Skeletal muscle satellite cell (primary cell): ENCODE results near the gene RPL6.
"Not testable (repeated sequence)": the region's sequence is repeated elsewhere in the genome, so short reads cannot be mapped to it uniquely, and the experiment has no call there.

Source experiments
- H3K27me3 ChIP-seq: 2 replicates; pipeline ENCODE4 v1.7.0; 2013; ENCODE audit warnings: low read length; ENCODE audit not compliant: control insufficient read depth, insufficient read depth
- H3K36me3 ChIP-seq: 2 replicates; pipeline ENCODE4 v1.7.0; 2013; ENCODE audit warnings: mild to moderate bottlenecking, control low read depth, low read length; ENCODE audit not compliant: insufficient read depth
- H3K4me1 ChIP-seq: 2 replicates; pipeline ENCODE4 v1.7.0; 2013; ENCODE audit warnings: low read length; ENCODE audit not compliant: control insufficient read depth, insufficient read depth
- H3K4me2 ChIP-seq: 2 replicates; pipeline ENCODE4 v1.7.0; 2013; ENCODE audit warnings: mild to moderate bottlenecking, low read length
- H3K4me3 ChIP-seq: 2 replicates; pipeline ENCODE4 v1.7.0; 2013; ENCODE audit warnings: low read length
- H3K9ac ChIP-seq: 2 replicates; pipeline ENCODE4 v1.7.0; 2013; ENCODE audit warnings: mild to moderate bottlenecking, low read depth, low read length, moderate library complexity
- H3K9me3 ChIP-seq: replicated peaks from 2 replicates; pipeline ENCODE4 v1.7.0; 2013; ENCODE audit warnings: mild to moderate bottlenecking, control low read depth, low read length

Gene RPL6

GRCh38 chr12:112401054-112401453 is 8.4 kb downstream of the RPL6 start:
- no peak overlapping the region for H3K9ac ChIP-seq
- no peaks in the 10 kb centered on the region for H3K9me3 ChIP-seq
- H3K36me3 ChIP-seq, result peaks cover 24% of the 10 kb centered on the region
- no peak overlapping the region for H3K4me2 ChIP-seq
- no peaks in the 10 kb centered on the region for H3K27me3 ChIP-seq
- H3K4me3 ChIP-seq, result no peak overlapping the region
- H3K4me1 ChIP-seq, result no peaks in the 10 kb centered on the region

DNA sequence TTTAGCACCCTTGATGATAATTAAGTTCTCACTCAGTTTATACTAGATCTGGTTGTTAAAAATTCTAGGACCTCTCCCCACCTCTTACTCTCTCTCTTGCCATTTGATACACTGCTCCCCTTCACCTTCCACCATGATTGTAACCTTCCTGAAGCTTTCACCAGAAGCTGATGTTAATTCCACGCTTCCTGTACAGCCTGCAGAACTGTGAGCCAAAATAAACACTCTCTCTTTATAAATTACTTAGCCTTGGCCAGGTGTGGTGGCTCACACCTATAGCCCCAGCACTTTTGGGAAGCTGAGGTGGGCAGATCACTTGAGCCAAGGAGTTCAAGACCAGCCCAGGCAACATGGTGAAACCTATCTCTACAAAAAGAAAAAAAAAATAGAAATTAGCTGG is 16.1 kb downstream of the RPL6 start:
- Histone ChIP-seq H3K27me3 (peaks cover 9% of the 10 kb centered on the region), H3K4me3 (no peak overlapping the region), H3K36me3 (no peaks in the 10 kb centered on the region), H3K9me3 (no peaks in the 10 kb centered on the region), H3K9ac (no peak overlapping the region), H3K4me1 (no peaks in the 10 kb centered on the region), H3K4me2 (no peak overlapping the region)

- H3K9me3 ChIP-seq, H3K36me3 ChIP-seq, H3K4me3 ChIP-seq, H3K9ac ChIP-seq, H3K4me1 ChIP-seq, H3K4me2 ChIP-seq: not testable (repeated sequence)
- peaks cover 12% of the 10 kb centered on the region for H3K27me3 ChIP-seq
These were observed 19.3 kb downstream of the RPL6 start for GRCh38 chr12:112389922-112390654.

DNA sequence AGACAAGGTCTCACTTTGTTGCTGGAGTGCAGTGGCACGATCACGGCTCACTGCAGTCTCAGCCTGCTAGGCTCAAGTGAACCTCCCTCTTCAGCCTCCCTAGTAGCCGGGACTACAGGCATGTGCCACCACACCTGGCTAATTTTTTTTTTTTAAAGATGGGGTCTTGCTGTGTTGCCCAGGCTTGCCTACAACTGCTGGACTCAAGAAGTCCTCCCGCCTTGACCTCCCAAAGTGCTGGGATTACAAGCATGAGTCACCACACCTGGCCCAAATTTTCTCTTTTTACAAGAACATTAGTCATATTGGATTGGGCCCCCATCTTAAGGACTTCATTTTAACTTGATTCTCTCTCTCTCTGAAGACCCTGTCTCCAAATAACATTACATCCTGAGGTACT is 20.2 kb downstream of the RPL6 start:
- Histone ChIP-seq H3K4me3 (no peak overlapping the region), H3K36me3 (no peaks in the 10 kb centered on the region), H3K9ac (no peak overlapping the region), H3K27me3 (peaks cover 12% of the 10 kb centered on the region), H3K9me3 (no peaks in the 10 kb centered on the region), H3K4me1 (no peaks in the 10 kb centered on the region), H3K4me2 (no peak overlapping the region)

DNA sequence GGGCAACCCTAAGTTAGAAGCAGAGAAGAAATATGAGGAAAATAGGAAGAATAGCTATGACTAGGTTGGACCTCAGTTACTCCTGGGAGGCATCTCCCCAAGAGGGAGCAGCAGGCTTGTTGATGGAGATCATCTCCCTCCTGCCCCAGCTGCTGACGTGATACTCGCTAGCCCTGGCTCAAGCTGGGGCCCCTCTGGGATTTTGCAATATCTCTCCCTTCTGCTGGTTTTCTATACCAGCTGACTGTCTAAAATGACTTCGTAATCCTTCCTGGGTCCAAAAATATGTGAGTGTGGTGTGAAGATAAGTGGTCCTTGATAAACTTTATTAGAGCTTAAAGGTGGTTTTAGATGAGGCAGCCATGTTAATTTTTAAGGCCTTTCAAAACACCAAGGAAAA is 22.7 kb downstream of the RPL6 start:
- Histone ChIP-seq H3K4me3 (no peak overlapping the region), H3K27me3 (peaks cover 7% of the 10 kb centered on the region), H3K36me3 (no peaks in the 10 kb centered on the region), H3K4me2 (no peak overlapping the region), H3K9me3 (no peaks in the 10 kb centered on the region), H3K9ac (peak overlapping the region; percentile 42), H3K4me1 (no peaks in the 10 kb centered on the region)

- Histone ChIP-seq H3K4me2 (peak overlapping the region; percentile 95), H3K9ac (peak overlapping the region; percentile 88), H3K36me3 (no peaks in the 10 kb centered on the region), H3K9me3 (no peaks in the 10 kb centered on the region), H3K4me1 (peaks cover 8% of the 10 kb centered on the region), H3K4me3 (peak overlapping the region; percentile 93), H3K27me3 (no peaks in the 10 kb centered on the region)
These were observed 26.5 kb downstream of the RPL6 start for GRCh38 chr12:112382866-112383265.

GRCh38 chr12:112381883-112382796 is 27.3 kb downstream of the RPL6 start, which contains the start of gene HECTD4:
Gene HECTD4 (minus strand): TSS chr12:112382431. CDS start chr12:112382128, 303 bp downstream.
- no peaks in the 10 kb centered on the region for H3K9me3 ChIP-seq
- peak within 1 kb of the TSS; percentile 88 for H3K9ac ChIP-seq
- H3K36me3 ChIP-seq, result no peaks in the 10 kb centered on the region
- peak within 1 kb of the TSS; percentile 95 for H3K4me2 ChIP-seq
- peak within 1 kb of the TSS; percentile 93 for H3K4me3 ChIP-seq
- H3K4me1 ChIP-seq, result peaks cover 8% of the 10 kb centered on the region
- H3K27me3 ChIP-seq, result no peaks in the 10 kb centered on the region

DNA sequence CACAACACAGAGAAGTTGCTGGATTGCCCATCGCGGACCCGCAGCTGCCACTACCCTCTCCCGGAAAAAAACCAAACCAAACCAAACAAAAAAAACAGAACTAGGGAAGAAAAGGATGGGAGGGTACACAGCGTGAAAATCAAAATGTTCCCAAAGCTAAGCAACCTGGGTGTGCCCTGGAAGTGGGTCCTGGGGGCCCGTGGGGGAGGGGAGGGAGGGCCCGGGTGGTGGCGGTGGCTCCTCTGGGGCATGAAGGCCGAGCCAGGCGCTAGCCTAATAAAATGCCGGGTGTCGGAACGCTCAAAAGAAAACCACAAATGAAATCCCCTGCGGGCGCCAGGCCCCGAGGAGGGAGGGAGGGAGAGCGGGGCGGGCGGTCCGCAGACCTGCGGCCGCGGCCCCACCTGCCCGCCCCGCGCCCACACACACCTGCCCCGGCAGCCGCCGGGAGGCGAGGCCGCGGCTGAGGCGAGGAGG is 28.0 kb downstream of the RPL6 start:
- peaks cover 8% of the 10 kb centered on the region for H3K4me1 ChIP-seq
- peak overlapping the region; percentile 88 for H3K9ac ChIP-seq
- H3K9me3 ChIP-seq, result no peaks in the 10 kb centered on the region
- peak overlapping the region; percentile 85 for H3K4me2 ChIP-seq
- peak overlapping the region; percentile 93 for H3K4me3 ChIP-seq
- H3K27me3 ChIP-seq, result no peaks in the 10 kb centered on the region
- no peaks in the 10 kb centered on the region for H3K36me3 ChIP-seq

GRCh38 chr12:112380663-112381405 is 28.6 kb downstream of the RPL6 start:
- Histone ChIP-seq H3K4me3 (peak overlapping the region; percentile 93), H3K9ac (peak overlapping the region; percentile 88), H3K9me3 (no peaks in the 10 kb centered on the region), H3K4me1 (peaks cover 8% of the 10 kb centered on the region), H3K27me3 (no peaks in the 10 kb centered on the region), H3K36me3 (no peaks in the 10 kb centered on the region), H3K4me2 (peak overlapping the region; percentile 85)

DNA sequence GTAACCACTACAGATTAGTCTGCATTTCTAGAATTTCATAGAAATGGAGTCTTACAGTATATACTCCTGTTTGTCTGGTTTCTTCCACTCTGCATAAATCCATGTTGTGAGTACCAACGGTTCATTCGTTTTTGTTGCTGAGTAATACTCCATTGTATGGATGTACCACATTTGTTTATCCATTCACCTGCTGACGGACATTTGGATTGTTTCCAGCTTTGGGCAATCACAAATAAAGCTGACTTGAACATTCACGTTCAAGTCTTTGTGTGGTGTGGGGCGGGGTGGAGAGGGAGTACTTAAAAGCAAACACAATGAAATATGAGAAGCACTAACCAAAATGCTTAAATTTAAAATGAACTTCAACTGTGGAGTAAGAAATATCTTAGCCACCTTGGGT is 34.3 kb downstream of the RPL6 start:
- H3K9me3 ChIP-seq, result no peaks in the 10 kb centered on the region
- no peak overlapping the region for H3K4me3 ChIP-seq
- H3K36me3 ChIP-seq, result no peaks in the 10 kb centered on the region
- no peaks in the 10 kb centered on the region for H3K27me3 ChIP-seq
- no peak overlapping the region for H3K4me2 ChIP-seq
- no peaks in the 10 kb centered on the region for H3K4me1 ChIP-seq
- H3K9ac ChIP-seq, result no peak overlapping the region

GRCh38 chr12:112374166-112374740 is 35.2 kb downstream of the RPL6 start:
- Histone ChIP-seq H3K9ac (no peak overlapping the region), H3K4me2 (no peak overlapping the region), H3K27me3 (no peaks in the 10 kb centered on the region), H3K4me1 (no peaks in the 10 kb centered on the region), H3K9me3 (no peaks in the 10 kb centered on the region), H3K4me3 (no peak overlapping the region), H3K36me3 (no peaks in the 10 kb centered on the region)
